ENCODE data around the gene HSD3B2.

The HSD3B2 gene

DNA sequence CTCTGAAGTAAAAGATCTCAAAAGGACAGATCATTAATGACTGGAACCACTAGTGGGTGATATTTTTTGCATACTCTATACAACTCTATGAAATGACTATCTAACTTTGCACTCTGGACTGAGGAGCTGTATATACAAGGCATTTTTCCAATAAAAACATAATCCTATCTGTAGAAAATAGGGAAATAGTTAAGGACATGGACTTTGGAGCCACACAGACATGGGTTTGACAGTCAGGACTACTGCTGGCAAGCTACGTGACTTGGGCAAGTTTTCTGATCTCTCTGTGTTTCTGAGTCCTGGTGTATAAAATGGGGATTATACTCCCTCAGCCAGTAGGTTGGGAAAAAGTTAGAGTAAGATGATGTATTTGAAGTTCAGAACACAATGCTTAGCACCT lies 20.9 kb upstream of the HSD3B2 start:
- no peak for DNase-seq (ENCODE audit: extremely low read depth in 1 of 2, low read depth in 1 of 2)

DNA sequence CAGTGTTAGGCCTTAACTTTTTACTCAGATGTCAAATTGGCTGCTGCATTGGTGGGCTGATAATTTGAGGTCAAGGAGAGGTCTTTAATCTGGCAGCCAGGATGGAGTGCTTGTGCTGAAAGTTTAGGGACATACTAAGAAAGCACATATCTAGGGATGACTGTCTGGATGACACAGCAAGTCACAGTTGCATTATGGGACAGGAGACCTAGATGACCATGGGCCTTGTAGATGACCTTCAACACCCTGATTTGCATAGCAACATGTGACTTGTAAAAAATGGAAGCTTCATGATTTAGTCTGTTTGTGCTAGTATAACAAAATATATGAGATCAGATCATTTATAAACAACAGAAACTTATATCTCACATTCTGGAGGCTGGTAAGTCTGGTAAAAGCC lies 18.0 kb upstream of the HSD3B2 start:
- no peak for DNase-seq (ENCODE audit: extremely low read depth in 1 of 2, low read depth in 1 of 2)

DNA sequence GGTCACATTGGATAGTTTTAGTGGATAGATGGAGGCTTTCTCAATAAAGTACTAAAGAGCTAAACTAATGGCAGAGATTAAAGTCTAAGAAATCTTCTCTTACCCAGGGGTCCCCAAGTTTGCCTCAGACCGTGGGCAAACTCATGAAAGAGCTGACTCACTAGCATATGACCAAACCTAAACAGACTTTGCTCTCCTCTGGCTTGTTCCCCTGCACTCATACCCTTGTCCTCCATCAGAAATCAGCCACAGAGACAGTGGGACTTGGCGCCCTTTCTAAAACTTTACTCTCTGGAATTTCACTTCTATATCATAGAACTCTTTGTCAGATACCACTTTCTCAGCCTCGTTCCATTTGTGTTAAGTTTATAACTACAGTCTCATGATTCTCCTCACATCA lies 17.0 kb upstream of the HSD3B2 start:
- DNase-seq (ENCODE audit: extremely low read depth in 1 of 2, low read depth in 1 of 2): no peak

DNA sequence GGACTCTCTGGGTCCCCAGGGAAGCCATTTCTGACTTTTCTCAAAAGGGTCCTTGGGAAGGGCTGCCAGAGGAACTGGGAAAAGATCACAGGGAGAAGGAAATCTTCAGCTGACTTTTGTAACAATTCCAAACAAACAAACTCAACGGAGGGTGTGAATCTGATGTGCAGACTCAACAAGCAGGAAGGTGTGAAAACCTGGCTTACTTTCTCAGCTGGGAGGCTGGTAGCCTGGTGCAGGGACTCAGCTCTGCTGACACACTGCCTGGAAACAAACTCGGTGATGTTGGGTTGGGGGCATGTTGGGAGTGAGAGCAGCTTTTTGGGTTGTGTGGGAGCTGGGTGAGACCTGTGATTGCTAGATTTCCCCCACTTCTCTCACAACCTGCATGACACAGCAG lies 10.2 kb upstream of the HSD3B2 start:
- DNase-seq (ENCODE audit: extremely low read depth in 1 of 2, low read depth in 1 of 2): no peak

DNA sequence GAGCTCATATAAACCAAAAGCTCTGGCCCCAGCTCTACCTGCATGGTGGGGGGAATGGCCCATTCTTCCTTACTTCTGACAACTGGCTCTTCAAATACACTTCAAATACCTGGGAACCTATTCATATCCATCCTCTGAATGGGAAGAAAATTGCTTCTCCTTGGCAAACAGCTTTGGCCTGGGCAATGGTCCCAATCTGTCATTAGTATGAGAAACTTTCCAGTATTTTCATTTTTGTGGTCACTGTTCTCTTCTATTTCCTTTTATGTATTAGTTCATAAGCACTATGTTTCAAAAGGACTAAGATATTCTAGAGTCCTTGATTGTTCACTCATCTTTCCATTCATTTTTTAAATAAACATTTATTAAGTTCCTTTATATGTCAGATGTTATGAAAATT lies 5.2 kb upstream of the HSD3B2 start:
- no peak for DNase-seq (ENCODE audit: extremely low read depth in 1 of 2, low read depth in 1 of 2)

DNA sequence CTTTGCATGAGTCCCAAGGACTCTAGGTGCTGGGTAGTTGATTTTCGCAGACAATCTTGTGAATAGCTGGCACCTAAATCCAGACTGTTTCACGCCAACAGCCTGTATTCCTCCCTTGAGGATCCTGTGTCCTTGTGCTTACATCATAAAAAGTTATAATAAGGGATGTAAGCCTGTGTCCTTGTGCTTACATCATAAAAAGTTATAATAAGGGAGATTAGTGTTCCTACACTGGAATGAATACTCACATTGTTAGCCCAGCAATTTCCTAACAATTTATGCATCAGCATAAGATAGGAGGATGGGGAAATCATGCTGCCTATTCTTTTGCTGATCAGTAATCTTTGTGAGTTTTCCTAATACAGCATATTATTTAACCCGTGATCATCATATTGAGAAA lies 4.0 kb upstream of the HSD3B2 start:
- DNase-seq (ENCODE audit: extremely low read depth in 1 of 2, low read depth in 1 of 2): no peak

DNA sequence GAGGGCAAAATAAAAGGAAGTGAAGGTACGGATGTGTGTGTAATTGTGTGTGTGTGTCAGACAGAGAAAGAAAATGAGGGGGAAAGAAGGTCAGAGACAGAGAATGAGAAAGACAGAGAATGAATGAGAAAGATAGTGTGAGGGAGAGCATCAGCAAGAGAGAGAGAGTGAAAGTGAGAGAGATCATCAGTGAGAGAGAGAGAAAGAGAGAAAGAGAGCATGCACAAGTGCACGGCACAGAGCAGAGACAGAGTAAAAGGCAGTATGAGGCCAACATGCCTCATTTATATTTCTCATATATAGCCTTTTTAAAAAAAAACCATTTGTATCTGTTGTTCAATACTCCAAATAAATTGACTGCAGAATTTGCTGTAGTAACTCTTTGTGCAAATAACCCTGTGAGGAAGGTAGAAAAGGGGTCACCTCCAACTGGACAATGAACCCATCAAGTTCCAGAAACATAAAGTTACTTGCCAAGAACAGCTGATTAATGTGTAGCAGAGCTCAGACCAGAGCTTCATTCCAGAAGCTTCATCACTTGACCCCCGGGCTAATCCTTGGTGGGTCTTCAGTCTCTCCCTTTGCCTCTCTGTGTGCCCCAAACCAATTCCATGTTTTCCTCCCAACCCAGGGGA lies 1.2 kb downstream of the HSD3B2 start:
- DNase-seq (ENCODE audit: extremely low read depth in 1 of 2, low read depth in 1 of 2): no peak

DNA sequence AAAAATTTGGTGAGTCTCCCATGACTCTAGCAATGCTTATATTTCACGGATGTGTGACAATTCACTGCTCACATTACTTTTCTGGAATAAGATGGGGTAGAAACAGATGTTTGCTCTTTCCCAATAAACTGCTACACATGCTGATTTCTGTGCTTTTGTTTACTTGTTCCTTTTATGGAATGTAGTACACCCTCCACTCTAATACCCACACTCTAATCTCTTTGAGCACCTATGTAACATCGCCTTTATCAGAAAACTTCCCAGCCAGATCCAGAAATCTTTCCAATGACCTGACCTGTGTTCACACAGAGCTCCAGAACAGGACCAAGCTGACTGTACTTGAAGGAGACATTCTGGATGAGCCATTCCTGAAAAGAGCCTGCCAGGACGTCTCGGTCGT lies 4.2 kb downstream of the HSD3B2 start:
- DNase-seq (ENCODE audit: extremely low read depth in 1 of 2, low read depth in 1 of 2): no peak

DNA sequence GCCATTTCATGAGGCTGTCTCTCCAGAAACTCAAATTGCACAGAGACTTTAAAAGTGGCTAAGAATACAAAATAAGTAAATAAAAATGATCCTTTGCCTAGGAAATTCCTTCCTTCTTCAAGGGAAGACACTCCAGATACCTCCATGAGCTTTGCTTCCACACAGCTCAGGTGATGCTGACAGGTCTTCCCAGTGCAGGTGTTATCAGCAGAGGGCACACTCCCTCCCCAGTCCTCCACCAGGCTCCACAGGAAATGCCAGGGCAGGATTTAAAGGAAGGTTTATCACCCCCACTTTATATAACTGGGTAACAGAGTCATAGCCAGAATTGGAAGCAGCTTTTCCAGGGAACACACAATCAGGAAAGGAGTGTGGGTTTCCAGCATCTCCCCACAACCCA lies 5.7 kb downstream of the HSD3B2 start:
- DNase-seq (ENCODE audit: extremely low read depth in 1 of 2, low read depth in 1 of 2): no peak

DNA sequence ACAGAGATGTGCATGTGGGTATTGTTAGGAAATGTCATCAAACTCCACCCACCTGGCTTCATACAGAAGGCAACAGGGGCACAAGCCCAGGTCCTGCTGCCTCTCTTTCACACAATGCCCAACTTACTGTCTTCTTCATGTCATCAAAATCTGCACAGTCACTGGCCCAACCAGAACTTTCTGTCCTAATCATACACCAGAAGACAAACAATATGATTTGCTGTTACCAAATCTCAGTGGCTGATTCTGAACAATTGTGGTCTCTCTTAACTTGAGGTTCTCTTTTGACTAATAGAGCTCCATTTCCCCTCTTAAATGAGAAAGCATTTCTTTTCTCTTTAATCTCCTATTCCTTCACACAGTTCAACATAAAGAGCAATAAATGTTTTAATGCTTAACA lies 7.7 kb downstream of the HSD3B2 start:
- DNase-seq (ENCODE audit: extremely low read depth in 1 of 2, low read depth in 1 of 2): no peak

DNA sequence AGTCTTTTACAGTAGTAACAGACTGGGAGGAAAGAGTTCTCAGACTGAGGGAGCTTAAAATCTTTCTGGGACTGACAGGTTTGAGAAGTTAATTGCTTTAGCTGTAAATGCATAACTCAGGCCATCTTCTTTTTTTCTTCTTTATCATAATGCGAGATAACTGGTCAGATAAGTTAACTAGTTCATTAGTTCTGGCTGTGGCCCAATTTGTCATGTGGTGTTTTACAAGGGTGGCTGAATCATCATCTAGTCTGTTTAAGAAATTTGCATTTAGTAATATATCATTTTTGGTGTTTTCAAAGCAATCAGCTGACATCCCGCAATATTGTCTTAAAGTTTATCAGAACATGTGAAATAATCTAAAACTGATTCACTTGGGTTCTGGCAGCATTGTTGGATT lies 14.0 kb downstream of the HSD3B2 start:
- no peak for DNase-seq (ENCODE audit: extremely low read depth in 1 of 2, low read depth in 1 of 2)

DNA sequence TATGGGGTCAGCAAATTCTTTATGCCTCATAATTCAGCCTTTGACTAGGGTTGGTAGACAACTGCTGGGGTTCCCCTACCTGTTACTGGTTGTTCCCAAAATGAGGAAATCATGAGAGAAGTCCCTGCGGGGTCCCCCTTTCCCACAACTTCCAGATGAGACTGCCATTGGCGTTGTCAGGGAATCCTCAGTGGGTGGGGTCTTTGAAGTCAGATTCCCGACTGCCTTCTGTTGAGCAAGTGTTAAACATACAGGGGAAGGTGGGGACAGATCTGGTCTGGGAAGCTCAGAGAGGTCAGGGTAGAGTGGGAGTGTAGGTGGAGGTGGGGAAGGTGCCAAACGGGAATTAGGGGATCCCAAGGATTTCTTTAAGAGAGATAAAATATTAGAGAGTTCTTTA lies 14.7 kb downstream of the HSD3B2 start:
- DNase-seq (ENCODE audit: extremely low read depth in 1 of 2, low read depth in 1 of 2): no peak

DNA sequence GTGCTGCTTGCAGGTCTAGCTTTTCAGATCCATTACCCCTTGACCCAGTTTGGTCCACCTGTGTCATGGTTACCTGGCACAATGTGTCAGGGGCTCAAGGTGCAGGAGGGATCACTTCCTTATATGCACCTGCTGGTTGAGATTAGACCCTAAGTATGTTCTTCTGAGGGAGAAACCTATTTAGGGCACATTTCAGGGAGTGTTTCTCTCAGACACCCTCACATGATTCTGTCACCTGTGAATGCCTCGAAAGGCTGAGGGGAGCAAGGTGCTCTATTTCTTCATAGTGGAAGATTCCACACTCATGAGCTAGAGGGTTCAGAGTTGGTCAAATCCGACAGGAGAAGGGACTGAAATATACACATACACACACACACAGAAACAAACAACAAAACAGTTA lies 15.5 kb downstream of the HSD3B2 start:
- DNase-seq (ENCODE audit: extremely low read depth in 1 of 2, low read depth in 1 of 2): no peak

DNA sequence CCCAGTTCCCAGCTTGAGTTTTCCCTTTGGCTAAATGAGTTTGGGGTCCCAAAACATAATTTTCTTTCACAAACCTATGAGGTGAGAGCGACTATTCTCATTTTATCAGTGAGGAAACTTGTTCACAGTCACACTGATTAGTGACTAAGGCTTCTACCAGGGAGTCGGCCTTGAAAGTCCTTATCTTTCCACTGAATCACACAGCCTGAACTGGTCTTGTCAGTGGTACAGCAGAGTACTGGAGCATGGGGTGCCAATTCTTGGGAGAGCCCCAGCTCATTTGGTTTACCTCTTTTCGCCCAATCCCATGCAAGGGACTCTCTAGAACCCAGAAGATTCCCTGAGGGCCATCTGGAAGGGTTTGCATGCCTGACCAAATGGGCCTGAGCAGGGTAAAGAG lies 16.9 kb downstream of the HSD3B2 start:
- DNase-seq (ENCODE audit: extremely low read depth in 1 of 2, low read depth in 1 of 2): no peak

DNA sequence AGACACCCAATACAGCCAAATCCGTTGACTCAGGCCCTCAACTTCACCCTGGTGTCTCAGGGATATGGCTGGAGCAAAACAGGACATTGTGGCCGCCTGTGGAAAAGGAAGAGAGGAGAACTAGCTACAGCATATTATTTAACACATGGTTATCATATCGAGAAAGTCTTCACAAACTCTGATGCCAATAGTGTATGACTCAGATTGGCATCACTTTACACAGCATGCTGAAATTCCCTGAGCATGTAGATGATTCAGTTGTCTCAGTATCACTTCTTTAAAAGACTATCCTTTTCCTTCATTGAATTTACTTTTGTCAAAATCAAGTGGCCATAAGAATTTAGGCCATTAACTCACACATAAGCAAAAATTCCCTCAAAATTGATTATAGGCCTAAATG lies 20.1 kb downstream of the HSD3B2 start:
- DNase-seq (ENCODE audit: extremely low read depth in 1 of 2, low read depth in 1 of 2): no peak

DNA sequence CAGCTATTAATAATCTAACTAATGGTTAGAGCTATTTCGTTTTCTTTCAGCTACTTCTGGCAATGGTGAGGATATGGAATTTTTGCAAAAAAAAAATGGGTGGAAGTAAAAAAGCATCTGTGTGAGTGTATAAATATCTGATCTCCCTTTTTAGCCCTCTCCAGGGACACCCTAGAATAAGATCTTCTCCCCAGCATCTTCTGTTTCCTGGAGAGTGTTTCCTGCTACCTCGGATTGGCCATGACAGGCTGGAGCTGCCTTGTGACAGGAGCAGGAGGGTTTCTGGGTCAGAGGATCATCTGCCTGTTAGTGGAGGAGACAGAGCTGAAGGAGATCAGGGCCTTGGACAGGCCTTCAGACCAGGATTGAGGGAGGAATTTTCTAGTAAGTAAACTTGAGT lies 23.8 kb downstream of the HSD3B2 start:
- no peak for DNase-seq (ENCODE audit: extremely low read depth in 1 of 2, low read depth in 1 of 2)

DNA sequence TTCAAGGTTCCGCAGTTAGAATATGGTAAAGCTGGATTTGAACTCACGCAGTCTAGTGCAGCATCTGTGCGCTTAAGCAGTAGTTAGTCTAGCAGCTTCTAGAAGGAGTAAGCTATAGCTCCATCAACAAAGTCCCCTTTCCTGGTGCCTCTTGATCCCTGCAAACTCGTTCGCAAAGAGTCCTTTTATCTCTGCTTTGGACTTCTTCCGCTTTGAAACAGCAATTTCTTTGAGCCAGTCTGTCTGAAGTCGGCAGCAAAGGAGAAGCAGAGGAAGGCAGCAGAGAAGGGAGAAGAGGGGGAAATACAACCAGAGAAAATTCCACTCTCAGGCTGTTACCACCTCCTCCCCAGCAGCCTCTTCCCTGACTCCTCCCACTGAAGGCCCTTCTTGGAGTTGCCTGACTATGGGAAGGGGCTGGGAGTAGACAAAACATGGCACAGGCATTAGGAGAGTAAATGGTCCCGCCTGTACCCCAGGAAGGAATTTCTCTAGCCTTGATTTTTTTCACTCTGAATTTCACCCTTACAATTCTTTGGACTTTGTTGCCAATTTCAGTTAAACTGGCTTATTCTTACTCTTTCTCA lies 25.9 kb downstream of the HSD3B2 start:
- DNase-seq (ENCODE audit: extremely low read depth in 1 of 2, low read depth in 1 of 2): no peak

DNA sequence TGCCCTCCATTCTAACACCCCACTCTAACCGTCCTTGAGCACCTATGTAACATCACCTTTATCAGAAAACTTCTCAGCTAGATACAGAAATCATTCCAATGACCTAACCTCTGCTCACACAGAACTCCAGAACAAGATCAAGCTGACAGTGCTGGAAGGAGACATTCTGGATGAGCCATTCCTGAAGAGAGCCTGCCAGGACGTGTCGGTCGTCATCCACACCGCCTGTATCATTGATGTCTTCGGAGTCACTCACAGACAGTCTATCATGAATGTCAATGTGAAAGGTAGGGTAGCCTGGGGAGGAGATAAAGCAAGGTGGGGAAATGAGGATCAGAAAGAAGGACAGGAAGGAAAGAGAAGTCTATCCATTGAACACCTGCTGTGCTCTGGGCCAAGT lies 27.8 kb downstream of the HSD3B2 start:
- DNase-seq (ENCODE audit: extremely low read depth in 1 of 2, low read depth in 1 of 2): no peak

DNA sequence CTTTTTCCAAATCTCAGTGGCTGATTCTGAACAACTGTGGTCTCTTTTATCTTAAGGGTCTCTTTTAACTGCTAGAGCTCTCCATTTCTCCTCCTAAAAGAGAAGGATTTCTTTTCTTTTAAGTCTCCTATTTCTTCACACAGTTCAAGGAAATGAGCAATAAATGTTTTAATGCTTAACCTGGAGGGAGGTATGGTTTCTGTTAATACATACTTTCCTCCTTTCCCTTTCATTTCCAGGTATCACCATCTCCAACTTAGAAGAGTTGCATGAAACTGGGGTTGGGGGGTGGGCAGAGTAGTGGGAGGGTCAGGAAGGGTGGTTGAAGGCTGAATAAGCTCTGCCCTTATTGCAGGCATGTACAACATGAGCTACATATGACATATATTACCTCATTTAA lies 31.4 kb downstream of the HSD3B2 start:
- no peak for DNase-seq (ENCODE audit: extremely low read depth in 1 of 2, low read depth in 1 of 2)

DNA sequence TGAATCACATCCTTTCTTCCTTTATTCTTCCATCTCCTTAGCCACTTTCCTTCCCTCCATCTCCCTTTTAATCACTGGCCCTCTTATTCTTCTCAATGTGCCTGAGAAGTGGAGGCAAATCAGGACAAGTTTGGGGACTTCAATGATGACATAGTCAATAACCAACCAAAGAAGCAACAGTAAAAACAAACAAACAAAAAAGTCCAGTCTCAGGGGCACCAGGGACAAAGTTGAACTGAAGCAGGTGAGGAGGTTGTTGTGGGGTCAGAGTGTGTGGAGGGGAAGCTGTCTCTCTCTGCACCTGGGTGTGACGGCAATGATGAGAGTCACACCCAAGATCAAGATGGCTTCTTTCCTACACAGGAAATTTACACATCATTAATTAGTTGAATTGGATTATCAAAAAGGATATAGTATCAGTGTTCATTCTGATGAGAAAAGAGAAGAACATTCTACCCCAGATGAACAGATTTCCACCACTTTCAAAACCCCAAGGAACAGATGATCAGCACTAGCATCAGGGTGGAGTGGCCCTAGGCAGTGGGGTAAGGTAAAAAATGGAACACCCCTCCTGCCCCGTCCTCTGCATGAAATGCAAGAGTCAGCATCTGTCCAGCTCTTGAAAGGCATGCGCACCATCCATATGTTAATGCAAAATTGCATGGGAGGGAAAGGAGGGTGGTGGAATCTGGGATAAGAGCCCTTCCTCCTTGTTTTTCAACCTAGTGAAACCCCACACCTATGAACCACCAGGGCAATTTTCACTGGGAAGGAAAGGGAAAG lies 32.6 kb downstream of the HSD3B2 start:
- no peak for DNase-seq (ENCODE audit: extremely low read depth in 1 of 2, low read depth in 1 of 2)

DNA sequence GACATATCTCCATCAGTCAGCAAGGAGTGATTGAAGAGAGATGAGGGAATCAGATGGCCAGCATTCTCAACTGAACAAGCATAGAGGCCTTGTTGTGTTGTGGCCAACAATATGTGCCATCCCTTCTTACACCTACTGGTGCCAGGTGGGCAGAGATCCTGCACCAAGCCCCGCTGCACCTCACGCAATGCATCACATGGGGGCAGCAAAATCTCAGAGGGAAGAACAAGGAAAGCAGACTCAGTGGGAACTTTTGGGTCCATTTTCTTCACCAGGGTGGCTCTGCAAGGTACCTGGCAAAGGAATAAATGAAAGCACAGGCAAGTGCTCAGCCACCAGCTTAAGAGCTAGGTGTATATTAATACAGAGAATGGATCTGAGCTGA lies 33.2 kb downstream of the HSD3B2 start:
- no peak for DNase-seq (ENCODE audit: extremely low read depth in 1 of 2, low read depth in 1 of 2)

DNA sequence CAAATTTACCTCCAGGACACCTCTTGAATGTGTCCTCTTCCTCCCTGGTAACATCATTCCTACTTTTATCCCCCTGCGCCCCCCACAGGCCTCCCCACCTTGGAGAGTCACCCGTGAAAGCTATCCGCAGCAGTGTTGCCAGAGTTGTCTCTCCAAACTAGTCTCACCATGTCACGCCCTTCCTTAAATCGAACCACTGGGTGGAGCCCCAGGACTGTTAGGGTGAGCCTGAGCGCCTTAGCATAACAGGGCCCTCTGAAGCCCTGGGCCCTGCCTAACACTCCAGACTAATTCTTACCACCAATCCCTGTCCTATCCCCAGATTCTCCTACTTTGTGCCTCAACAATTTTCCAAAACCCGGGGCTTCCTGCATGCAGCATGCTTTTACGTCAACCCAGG lies 35.0 kb downstream of the HSD3B2 start:
- no peak for DNase-seq (ENCODE audit: extremely low read depth in 1 of 2, low read depth in 1 of 2)

DNA sequence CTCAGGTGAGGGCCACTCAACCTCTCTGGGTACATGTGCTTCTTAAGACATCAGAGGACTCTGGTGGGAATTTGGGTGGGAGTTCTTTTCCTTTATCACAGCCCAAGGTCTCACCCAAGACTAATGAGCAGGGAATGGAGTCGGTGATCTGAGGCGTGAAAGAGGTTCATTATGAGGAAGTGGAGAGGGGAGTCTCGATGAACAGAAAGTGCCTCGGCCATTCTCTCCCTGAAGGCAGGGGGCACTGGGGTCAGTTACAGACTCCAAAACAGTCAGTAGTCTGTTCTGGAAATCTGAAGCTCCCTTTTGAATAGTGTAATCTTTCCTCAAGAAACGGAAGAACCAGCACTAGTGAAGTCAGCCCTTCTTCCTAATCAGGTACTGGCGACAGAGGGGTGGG lies 36.2 kb downstream of the HSD3B2 start:
- no peak for DNase-seq (ENCODE audit: extremely low read depth in 1 of 2, low read depth in 1 of 2)
